ENCODE results near the gene GPHA2. TPM values are rescaled to one million over a fixed set of nuclear protein-coding genes. Genes with fewer than 3 reads are reported as not detected.
A peak's percentile ranks its signal among the peaks of the same experiment; 100 is the strongest.

The GPHA2 gene
- total and polyA plus RNA-seq, 2 of the 13 experiments (the other 11 are each of a cell fraction or from before 2014, with no cell fraction given), result 13.0 to 19.1 TPM

- TF ChIP-seq REPIN1 (CRISPR knock-in tag; IDR thresholded peaks at IDR 0.05; ENCODE audit: borderline replicate concordance, low read depth) (peak; percentile 66; the same call in 1 of the 2 replicates), NR2F2 (IDR thresholded peaks at IDR 0.05; ENCODE audit: borderline replicate concordance, low read depth) (peak; percentile 57; the same call in 1 of the 2 replicates), MEIS1 (CRISPR knock-in tag; IDR thresholded peaks at IDR 0.05; ENCODE audit: borderline replicate concordance) (peak; percentile 86), ZNF556 (CRISPR knock-in tag; IDR thresholded peaks at IDR 0.05; ENCODE audit: borderline replicate concordance) (peak; percentile 78; the same call in 1 of the 2 replicates), CSRNP1 (CRISPR knock-in tag; IDR thresholded peaks at IDR 0.05) (no peak), CC2D1A (CRISPR knock-in tag; IDR thresholded peaks at IDR 0.05) (no peak), NFYB (CRISPR knock-in tag; IDR thresholded peaks at IDR 0.05) (no peak; the same call in 1 of the 2 replicates), FOXP1 (IDR thresholded peaks at IDR 0.05) (no peak), FOXP1 (CRISPR knock-in tag; IDR thresholded peaks at IDR 0.05) (peak; percentile 41), HDAC1 (CRISPR knock-in tag; IDR thresholded peaks at IDR 0.05) (peak; percentile 85), ZFY (CRISPR knock-in tag; IDR thresholded peaks at IDR 0.05) (peak; percentile 82; the same call in 1 of the 2 replicates), EEA1 (CRISPR knock-in tag; IDR thresholded peaks at IDR 0.05; ENCODE audit: borderline replicate concordance) (no peak), SNAPC2 (CRISPR knock-in tag; IDR thresholded peaks at IDR 0.05) (no peak; the same call in 1 of the 2 replicates), FOXP4 (CRISPR knock-in tag; IDR thresholded peaks at IDR 0.05) (peak; percentile 74), TAF15 (IDR thresholded peaks at IDR 0.05; ENCODE audit: low read depth, low read length, poor library complexity, severe bottlenecking) (no peak), ZNF629 (CRISPR knock-in tag; conservative IDR thresholded peaks at IDR 0.05) (no peak), TFAP4 (IDR thresholded peaks at IDR 0.05; ENCODE audit: borderline replicate concordance, low read depth) (peak; percentile 77), IKZF4 (CRISPR knock-in tag; IDR thresholded peaks at IDR 0.05; ENCODE audit: borderline replicate concordance, low read depth, not compliant biosample characterization) (no peak), ZSCAN25 (CRISPR knock-in tag; IDR thresholded peaks at IDR 0.05) (no peak), EHMT2 (IDR thresholded peaks at IDR 0.05; ENCODE audit: borderline replicate concordance, low read depth, low read length) (no peak), ZNF232 (CRISPR knock-in tag; IDR thresholded peaks at IDR 0.05; ENCODE audit: borderline replicate concordance) (0 out of 2 replicates have a peak, but pooled peaks have one; percentile 15), ADNP (CRISPR knock-in tag; IDR thresholded peaks at IDR 0.05) (no peak), NFKBIZ (CRISPR knock-in tag; IDR thresholded peaks at IDR 0.05) (peak; percentile 53; the same call in 1 of the 2 replicates), ZNF18 (CRISPR knock-in tag; IDR thresholded peaks at IDR 0.05; ENCODE audit: insufficient replicate concordance) (peak; percentile 6)
These were observed 42.3 kb downstream of the GPHA2 start (continued) for GRCh38 chr11:64893194-64894069.

All from HepG2 (cell line).